OCI-LY7 (cell line): ENCODE data around the gene ZNF605.
"Not testable (repeated sequence)": the region's sequence is repeated elsewhere in the genome, so short reads cannot be mapped to it uniquely, and the experiment has no call there.

Experiments used
- EZH2phosphoT487 ChIP-seq: fragments of 200-600 bp; sonication (generic); IDR thresholded peaks from 2 replicates; pipeline ENCODE4 v1.6.1; 2018; ENCODE audit warnings: low read depth, borderline replicate concordance, mild to moderate bottlenecking, mixed run types, antibody characterized with exemption, low read length, moderate library complexity, mixed read lengths
- TF ChIP-seq, protein P1 (sequence below): fragments of 200-600 bp; sonication (generic); conservative IDR thresholded peaks from 2 replicates; pipeline ENCODE4 v1.5.1; 2014; ENCODE audit warnings: mild to moderate bottlenecking, antibody characterized with exemption, low read length, moderate library complexity, mixed read lengths

DNA sequence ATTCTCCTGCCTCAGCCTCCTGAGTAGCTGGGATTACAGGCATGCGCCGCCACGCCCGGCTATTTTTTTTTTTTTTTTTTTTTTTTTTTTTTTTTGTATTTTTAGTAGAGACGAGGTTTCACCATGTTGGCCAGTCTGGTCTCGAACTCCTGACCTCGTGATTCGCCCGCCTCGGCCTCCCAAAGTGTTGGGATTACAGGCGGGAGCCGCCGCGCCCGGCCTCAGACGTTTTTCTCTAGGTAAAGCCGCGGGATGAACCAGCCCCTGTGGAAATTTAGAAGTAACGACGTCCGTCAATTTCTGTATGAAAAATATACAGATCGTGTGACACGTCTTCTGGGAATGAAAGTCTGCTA is 48.3 kb downstream of the ZNF605 start:
- TF ChIP-seq, protein P1, sequence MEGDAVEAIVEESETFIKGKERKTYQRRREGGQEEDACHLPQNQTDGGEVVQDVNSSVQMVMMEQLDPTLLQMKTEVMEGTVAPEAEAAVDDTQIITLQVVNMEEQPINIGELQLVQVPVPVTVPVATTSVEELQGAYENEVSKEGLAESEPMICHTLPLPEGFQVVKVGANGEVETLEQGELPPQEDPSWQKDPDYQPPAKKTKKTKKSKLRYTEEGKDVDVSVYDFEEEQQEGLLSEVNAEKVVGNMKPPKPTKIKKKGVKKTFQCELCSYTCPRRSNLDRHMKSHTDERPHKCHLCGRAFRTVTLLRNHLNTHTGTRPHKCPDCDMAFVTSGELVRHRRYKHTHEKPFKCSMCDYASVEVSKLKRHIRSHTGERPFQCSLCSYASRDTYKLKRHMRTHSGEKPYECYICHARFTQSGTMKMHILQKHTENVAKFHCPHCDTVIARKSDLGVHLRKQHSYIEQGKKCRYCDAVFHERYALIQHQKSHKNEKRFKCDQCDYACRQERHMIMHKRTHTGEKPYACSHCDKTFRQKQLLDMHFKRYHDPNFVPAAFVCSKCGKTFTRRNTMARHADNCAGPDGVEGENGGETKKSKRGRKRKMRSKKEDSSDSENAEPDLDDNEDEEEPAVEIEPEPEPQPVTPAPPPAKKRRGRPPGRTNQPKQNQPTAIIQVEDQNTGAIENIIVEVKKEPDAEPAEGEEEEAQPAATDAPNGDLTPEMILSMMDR = not testable (repeated sequence)
- not testable (repeated sequence) for TF ChIP-seq EZH2phosphoT487
